Thyroid gland (tissue), 4 donors: Measurements from ENCODE around the gene GNPTG. TPM values are rescaled to one million over a fixed set of nuclear protein-coding genes. Genes with fewer than 3 reads are reported as not detected.

ENCODE experiments used
- DNase-seq, 2 donors: peaks; one replicate each; pipeline ENCODE4 v3.0.0-alpha.2; 2019
- H3K27ac ChIP-seq, 3 donors: fragments of 200-600 bp; sonication (generic); 1 replicate in 2 of 3; 2 replicates in 1 of 3; pipeline ENCODE4 v1.5.1; 2016 to 2019; ENCODE audit warnings: mild to moderate bottlenecking in 1 of 3, moderate library complexity in 1 of 3
- H3K27me3 ChIP-seq: fragments of 200-600 bp; sonication (generic); one replicate; pipeline ENCODE4 v1.5.1; 2019
- H3K36me3 ChIP-seq, 2 donors: fragments of 200-600 bp; sonication (generic); one replicate each; pipeline ENCODE4 v1.5.1; 2016 to 2019
- H3K4me1 ChIP-seq, 2 donors: fragments of 200-600 bp; sonication (generic); one replicate each; pipeline ENCODE4 v1.5.1; 2017 to 2019
- H3K4me3 ChIP-seq, 3 donors: fragments of 200-600 bp; sonication (generic); replicated peaks in 1 of 3; 1 replicate in 2 of 3; 2 replicates in 1 of 3; pipeline ENCODE4 v1.5.1; 2016; ENCODE audit warnings: mild to moderate bottlenecking in 1 of 3
- H3K9me3 ChIP-seq: fragments of 200-600 bp; sonication (generic); one replicate; pipeline ENCODE4 v1.5.1; 2017
- POLR2A ChIP-seq, 2 donors: fragments of 450-650 bp; IDR thresholded peaks; one replicate each; pipeline ENCODE4 v1.6.1; 2017; ENCODE audit warnings: antibody characterized with exemption in 2 of 2, mild to moderate bottlenecking in 2 of 2, moderate library complexity in 1 of 2
- WGBS, 2 donors: methylation state at CpG; one replicate each; pipeline ENCODE4 v1.1.5; 2017; 5-methylcytosine and 5-hydroxymethylcytosine counted together
- intact Hi-C: fragments of 100-400 bp; cut with DNase I; formaldehyde crosslinking; loops from one replicate; pipeline ENCODE4 v1.15.1; 2023
- total RNA-seq, 4 donors: library from RNA; depleted of rRNA; stranded (reverse); fragments of >200 nt; gene quantifications; one replicate each; pipeline ENCODE4 v1.2.3, GENCODE V29; 2016
- TF ChIP-seq, protein P1 (sequence below), 6 experiments: fragments of 200-600 bp in 3 of 6; fragments of 450-650 bp in 3 of 6; sonication (generic) in 3 of 6; IDR thresholded peaks; one replicate each; pipeline ENCODE4 v1.5.1; 2016 to 2019; ENCODE audit warnings: antibody characterized with exemption in 6 of 6, mild to moderate bottlenecking in 2 of 6, inconsistent platforms in 1 of 6, moderate library complexity in 1 of 6

The GNPTG gene
- total RNA-seq, 4 donors from 2014 or later, result 53.6 to 121 (median 70.0) TPM

DNA sequence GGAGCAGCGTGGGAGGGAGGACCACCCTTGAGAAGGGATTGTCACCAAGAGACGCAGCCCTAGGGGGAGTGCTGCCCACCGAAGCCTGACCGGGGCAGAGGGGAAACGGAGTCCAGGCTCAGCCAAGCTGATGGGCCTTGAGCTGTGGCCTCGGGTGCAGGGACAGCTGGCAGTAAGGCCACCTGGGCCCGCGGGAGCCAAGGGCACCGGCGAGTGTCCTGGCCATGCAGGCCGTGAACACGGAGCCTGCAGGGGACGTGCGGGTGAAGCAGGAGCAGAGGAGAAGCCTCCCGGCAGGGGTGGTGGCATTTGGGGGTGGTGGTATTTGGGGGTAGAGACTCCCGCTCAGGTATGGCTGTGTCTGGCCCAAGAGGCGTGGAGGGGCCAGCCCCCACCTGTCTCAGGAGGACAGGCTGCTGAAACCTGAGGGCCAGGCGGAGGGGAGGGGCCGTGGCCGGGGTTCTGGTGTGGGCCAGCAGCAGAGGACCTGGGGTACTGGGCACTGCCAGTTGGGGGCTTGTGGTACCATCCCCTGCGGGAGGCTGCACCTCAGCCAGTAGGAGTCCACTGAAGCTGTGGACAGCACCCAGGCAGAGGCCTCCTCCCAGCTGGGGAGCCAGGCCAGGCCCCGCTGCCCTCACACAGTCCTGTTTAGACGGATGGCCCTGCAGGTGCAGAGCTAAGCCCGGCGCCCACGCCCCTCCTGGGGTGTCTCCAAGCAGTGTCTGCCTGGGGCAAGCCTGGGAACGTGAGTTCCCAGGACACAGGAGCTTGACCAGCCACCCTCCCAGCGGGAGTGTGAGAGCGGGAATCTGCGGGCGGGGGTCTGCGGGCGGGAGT is 4.5 kb downstream of the GNPTG start:
- no peak overlapping the region for H3K4me3 ChIP-seq
- intact Hi-C loops, result no loop called here
- peaks cover 0 to 6% of the 10 kb centered on the region in 2 donors for H3K36me3 ChIP-seq
- no peak for DNase-seq
- H3K27ac ChIP-seq, result no peak overlapping the region
- no peak for TF ChIP-seq POLR2A (IDR thresholded peaks at IDR 0.05)
- TF ChIP-seq, protein P1, sequence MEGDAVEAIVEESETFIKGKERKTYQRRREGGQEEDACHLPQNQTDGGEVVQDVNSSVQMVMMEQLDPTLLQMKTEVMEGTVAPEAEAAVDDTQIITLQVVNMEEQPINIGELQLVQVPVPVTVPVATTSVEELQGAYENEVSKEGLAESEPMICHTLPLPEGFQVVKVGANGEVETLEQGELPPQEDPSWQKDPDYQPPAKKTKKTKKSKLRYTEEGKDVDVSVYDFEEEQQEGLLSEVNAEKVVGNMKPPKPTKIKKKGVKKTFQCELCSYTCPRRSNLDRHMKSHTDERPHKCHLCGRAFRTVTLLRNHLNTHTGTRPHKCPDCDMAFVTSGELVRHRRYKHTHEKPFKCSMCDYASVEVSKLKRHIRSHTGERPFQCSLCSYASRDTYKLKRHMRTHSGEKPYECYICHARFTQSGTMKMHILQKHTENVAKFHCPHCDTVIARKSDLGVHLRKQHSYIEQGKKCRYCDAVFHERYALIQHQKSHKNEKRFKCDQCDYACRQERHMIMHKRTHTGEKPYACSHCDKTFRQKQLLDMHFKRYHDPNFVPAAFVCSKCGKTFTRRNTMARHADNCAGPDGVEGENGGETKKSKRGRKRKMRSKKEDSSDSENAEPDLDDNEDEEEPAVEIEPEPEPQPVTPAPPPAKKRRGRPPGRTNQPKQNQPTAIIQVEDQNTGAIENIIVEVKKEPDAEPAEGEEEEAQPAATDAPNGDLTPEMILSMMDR (IDR thresholded peaks at IDR 0.05), result no peak
- H3K9me3 ChIP-seq, result no peaks in the 10 kb centered on the region
- 82 to 85% methylated on average over 9 to 27 of the region's 33 CpGs for WGBS, 2 donors
- H3K4me1 ChIP-seq, result peaks cover 12 to 15% of the 10 kb centered on the region in 2 donors
- H3K27me3 ChIP-seq, result no peaks in the 10 kb centered on the region

DNA sequence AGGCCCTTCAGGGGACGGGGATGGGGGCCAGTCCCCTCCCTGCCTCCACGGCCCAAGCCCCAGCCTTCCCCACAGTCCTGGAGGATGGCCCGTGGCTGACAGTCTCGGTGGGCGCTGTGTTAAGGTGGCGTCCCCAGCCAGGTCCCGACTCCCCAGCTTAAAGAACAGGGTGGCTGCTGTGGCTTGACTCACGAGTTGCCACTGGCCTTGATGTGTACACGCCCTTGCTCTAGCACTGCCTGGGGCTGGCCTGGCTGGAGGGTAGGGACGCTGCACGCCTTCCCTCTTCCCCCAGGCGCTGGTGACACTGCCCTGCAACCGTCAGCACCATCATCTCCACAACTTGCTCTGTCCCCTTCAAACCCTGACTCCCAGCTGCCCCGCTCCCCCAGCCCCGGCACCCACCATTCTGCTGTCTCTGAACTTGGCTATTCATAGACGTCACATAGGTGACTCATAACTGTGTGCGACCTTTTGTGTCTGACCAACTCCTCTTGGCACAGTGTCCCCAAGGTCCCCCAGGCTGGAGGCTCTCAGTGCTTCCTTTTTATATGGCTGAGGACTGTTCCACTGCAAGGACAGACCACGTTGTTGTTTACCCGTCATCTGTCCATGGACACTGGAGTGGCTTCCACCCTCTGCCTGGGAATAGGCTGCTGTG is 6.3 kb downstream of the GNPTG start:
- H3K27me3 ChIP-seq, result no peaks in the 10 kb centered on the region
- DNase-seq, result no peak
- intact Hi-C loops, result no loop called here
- peaks cover 3 to 7% of the 10 kb centered on the region in 2 donors for H3K4me1 ChIP-seq
- TF ChIP-seq, protein P1 (IDR thresholded peaks at IDR 0.05), result no peak
- TF ChIP-seq POLR2A (IDR thresholded peaks at IDR 0.05), result no peak
- H3K27ac ChIP-seq, result no peak overlapping the region
- H3K36me3 ChIP-seq, result peaks cover 13 to 15% of the 10 kb centered on the region in 2 donors
- WGBS, 2 donors, result 91 to 92% methylated on average over 10 to 15 of the region's 19 CpGs
- H3K9me3 ChIP-seq, result no peaks in the 10 kb centered on the region
- no peak overlapping the region for H3K4me3 ChIP-seq

DNA sequence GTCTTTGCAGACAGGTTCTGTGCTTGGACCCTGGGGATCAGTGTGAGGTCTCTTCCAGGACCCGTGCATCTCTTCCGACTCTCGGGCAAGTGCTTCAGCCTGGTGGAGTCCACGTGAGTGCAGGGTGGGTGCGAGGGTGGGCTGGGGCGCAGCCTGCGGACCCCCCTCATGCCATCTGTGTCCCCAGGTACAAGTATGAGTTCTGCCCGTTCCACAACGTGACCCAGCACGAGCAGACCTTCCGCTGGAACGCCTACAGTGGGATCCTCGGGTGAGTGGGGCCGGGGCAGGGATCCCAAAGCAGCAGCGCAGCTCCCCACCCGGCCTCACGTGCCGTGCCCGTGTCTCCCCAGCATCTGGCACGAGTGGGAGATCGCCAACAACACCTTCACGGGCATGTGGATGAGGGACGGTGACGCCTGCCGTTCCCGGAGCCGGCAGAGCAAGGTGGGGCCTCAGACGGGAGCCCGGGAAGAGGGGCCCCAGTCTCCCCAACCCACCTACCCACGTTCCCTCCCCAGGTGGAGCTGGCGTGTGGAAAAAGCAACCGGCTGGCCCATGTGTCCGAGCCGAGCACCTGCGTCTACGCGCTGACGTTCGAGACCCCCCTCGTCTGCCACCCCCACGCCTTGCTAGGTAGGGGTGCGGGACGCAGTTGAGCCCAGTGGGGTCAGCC is 10.1 kb downstream of the GNPTG start:
- Histone ChIP-seq H3K4me3 (no peak overlapping the region), H3K27me3 (no peaks in the 10 kb centered on the region), H3K9me3 (no peaks in the 10 kb centered on the region), H3K36me3 (peaks cover 24 to 35% of the 10 kb centered on the region in 2 donors), H3K27ac (no peak overlapping the region), H3K4me1 (no peaks in the 10 kb centered on the region)
- intact Hi-C loops, result no loop called here
- TF ChIP-seq, protein P1 (IDR thresholded peaks at IDR 0.05), result no peak
- TF ChIP-seq POLR2A (IDR thresholded peaks at IDR 0.05), result no peak
- 96 to 100% methylated on average over 6 to 33 of the region's 43 CpGs for WGBS, 2 donors
- no peak for DNase-seq

DNA sequence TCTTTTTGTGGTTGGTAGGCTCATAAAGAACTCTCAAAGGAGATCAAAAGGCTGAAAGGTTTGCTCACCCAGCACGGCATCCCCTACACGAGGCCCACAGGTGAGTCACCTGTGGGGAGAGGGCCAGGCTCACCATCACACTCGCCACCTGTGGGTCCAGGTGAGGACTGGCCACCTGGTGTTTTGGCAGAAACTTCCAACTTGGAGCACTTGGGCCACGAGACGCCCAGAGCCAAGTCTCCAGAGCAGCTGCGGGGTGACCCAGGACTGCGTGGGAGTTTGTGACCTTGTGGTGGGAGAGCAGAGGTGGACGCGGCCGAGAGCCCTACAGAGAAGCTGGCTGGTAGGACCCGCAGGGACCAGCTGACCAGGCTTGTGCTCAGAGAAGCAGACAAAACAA is 11.1 kb downstream of the GNPTG start:
- peaks cover 27 to 36% of the 10 kb centered on the region in 2 donors for H3K36me3 ChIP-seq
- no peak for DNase-seq
- intact Hi-C loops, result no loop called here

More for the DNA sequence above, 11.1 kb downstream of the GNPTG start:
- WGBS, 2 donors, result 89 to 93% methylated on average over 11 of the region's 11 CpGs
- Histone ChIP-seq H3K9me3 (no peaks in the 10 kb centered on the region), H3K4me1 (no peaks in the 10 kb centered on the region), H3K27ac (no peak overlapping the region), H3K4me3 (no peak overlapping the region), H3K27me3 (no peaks in the 10 kb centered on the region)
- TF ChIP-seq, protein P1 (IDR thresholded peaks at IDR 0.05), result no peak
- no peak for TF ChIP-seq POLR2A (IDR thresholded peaks at IDR 0.05)
